ENCODE results near the gene STAM2. TPM values are rescaled to one million over a fixed set of nuclear protein-coding genes. Genes with fewer than 3 reads are reported as not detected.

The STAM2 gene
- total and polyA plus RNA-seq, 2 donors (not counting 3 experiments of a cell fraction or from before 2014, with no cell fraction given), result 10.1 to 27.5 TPM

- dilution Hi-C loops (cut with MboI; ENCODE audit: extremely low pct_ligation_motif_present, low sequenced_read_pairs), result no loop called here
- Histone ChIP-seq H3K9me3 (replicated peaks; ENCODE audit: control insufficient read depth, insufficient read depth, low read length) (no peaks in the 10 kb centered on the region), H3K4me2 (ENCODE audit: insufficient read depth, low read length) (no peak overlapping the region), H3K79me2 (ENCODE audit: control insufficient read depth, insufficient read depth, low read length) (no peaks in the 10 kb centered on the region), H3K27ac (ENCODE audit: insufficient read depth, low read depth, low read length) (no peak overlapping the region), H3K9me1 (replicated peaks; ENCODE audit: control insufficient read depth, extremely low read depth, insufficient read depth, low read length) (no peaks in the 10 kb centered on the region), H3K36me3 (ENCODE audit: control insufficient read depth in 2 of 2, extremely low read depth in 1 of 2, insufficient read depth in 2 of 2, low read length in 2 of 2) (no peaks in the 10 kb centered on the region), H2AFZ (ENCODE audit: low read depth, low read length) (no peak overlapping the region), H3K9ac (replicated peaks; ENCODE audit: extremely low read depth, insufficient read depth, low read length) (no peak overlapping the region), H3K4me1 (ENCODE audit: control insufficient read depth, extremely low read depth, insufficient read depth, low read length) (no peaks in the 10 kb centered on the region), H4K20me1 (replicated peaks; ENCODE audit: control insufficient read depth, extremely low read depth, insufficient read depth, low read length) (no peaks in the 10 kb centered on the region), H3K27me3 (ENCODE audit: control insufficient read depth in 2 of 2, insufficient read depth in 2 of 2, low read length in 2 of 2) (peaks cover 3 to 8% of the 10 kb centered on the region in 2 experiments), H3K4me3 (replicated peaks in 1 of 3; ENCODE audit: insufficient read depth in 1 of 3, low read depth in 1 of 3, low read length in 3 of 3) (no peak overlapping the region)
- TF ChIP-seq FOS (IDR thresholded peaks at IDR 0.05; ENCODE audit: borderline replicate concordance, insufficient read depth, low read length) (peak; percentile 39), MYC (IDR thresholded peaks at IDR 0.05; ENCODE audit: low read depth, low read length) (no peak), EZH2 (IDR thresholded peaks at IDR 0.05; ENCODE audit: borderline replicate concordance, low read depth, low read length, severe bottlenecking) (no peak), POLR2AphosphoS5 (IDR thresholded peaks at IDR 0.05; ENCODE audit: insufficient read depth, low read depth, low read length) (no peak), GATA2 (IDR thresholded peaks at IDR 0.05; ENCODE audit: insufficient read depth, insufficient read length, low read depth, low read length) (no peak), JUN (IDR thresholded peaks at IDR 0.05; ENCODE audit: borderline replicate concordance, insufficient read depth, insufficient read length, low read depth) (no peak), POLR2A (IDR thresholded peaks at IDR 0.05; ENCODE audit: low read depth, low read length) (no peak)
- BruUV-seq (replicated peaks), result no TSS peak
- ChIA-PET POLR2A (interaction anchor here (0.7 kb wide), 1 partner anchor 10 kb away, joined by 3 read pairs; the partner anchor contains the start of gene STAM2), CTCF (interaction anchor here (1.8 to 3.2 kb wide), 3 partner anchors 10 to 449 kb away, joined by 7 to 24 read pairs (median 12); partner anchors contain the start of gene STAM2)
- intact Hi-C loops (cut with micrococcal nuclease), result no loop called here
- FAIRE-seq (no peak), DNase-seq (ENCODE audit: low read depth, low spot score) (peak; percentile 29)
Measured at GRCh38 chr2:152186262-152186661, 10.7 kb upstream of the STAM2 start.

GRCh38 chr2:152183401-152184073, 8.0 kb upstream of the STAM2 start:
- no peak for FAIRE-seq
- ChIA-PET POLR2A (no interaction called here), CTCF (interaction anchor here (0.7 kb wide), 2 partner anchors 262 to 461 kb away, joined by 3 to 5 read pairs; no protein-coding TSS in a partner anchor)
- no peaks in the 10 kb centered on the region for H3K36me3 ChIP-seq (ENCODE audit: control insufficient read depth in 2 of 2, extremely low read depth in 1 of 2, insufficient read depth in 2 of 2, low read length in 2 of 2)
- no peaks in the 10 kb centered on the region for H4K20me1 ChIP-seq (replicated peaks; ENCODE audit: control insufficient read depth, extremely low read depth, insufficient read depth, low read length)
- H3K27me3 ChIP-seq (ENCODE audit: control insufficient read depth in 2 of 2, insufficient read depth in 2 of 2, low read length in 2 of 2), result peaks cover 6 to 8% of the 10 kb centered on the region in 2 experiments
- intact Hi-C loops (cut with micrococcal nuclease) (no loop called here), dilution Hi-C loops (cut with MboI; ENCODE audit: extremely low pct_ligation_motif_present, low sequenced_read_pairs) (no loop called here)
- no peak overlapping the region for H3K9ac ChIP-seq (replicated peaks; ENCODE audit: extremely low read depth, insufficient read depth, low read length)
- H3K4me1 ChIP-seq (ENCODE audit: control insufficient read depth, extremely low read depth, insufficient read depth, low read length), result no peaks in the 10 kb centered on the region
- H3K9me1 ChIP-seq (replicated peaks; ENCODE audit: control insufficient read depth, extremely low read depth, insufficient read depth, low read length), result no peaks in the 10 kb centered on the region
- no TSS peak for BruUV-seq (replicated peaks)
- H3K9me3 ChIP-seq (replicated peaks; ENCODE audit: control insufficient read depth, insufficient read depth, low read length), result no peaks in the 10 kb centered on the region
- no peak overlapping the region for H3K4me2 ChIP-seq (ENCODE audit: insufficient read depth, low read length)
- no peaks in the 10 kb centered on the region for H3K79me2 ChIP-seq (ENCODE audit: control insufficient read depth, insufficient read depth, low read length)
- no peak overlapping the region for H3K27ac ChIP-seq (ENCODE audit: insufficient read depth, low read depth, low read length)
- TF ChIP-seq MYC (IDR thresholded peaks at IDR 0.05; ENCODE audit: low read depth, low read length) (no peak), EZH2 (IDR thresholded peaks at IDR 0.05; ENCODE audit: borderline replicate concordance, low read depth, low read length, severe bottlenecking) (no peak), JUN (IDR thresholded peaks at IDR 0.05; ENCODE audit: borderline replicate concordance, insufficient read depth, insufficient read length, low read depth) (no peak), FOS (IDR thresholded peaks at IDR 0.05; ENCODE audit: borderline replicate concordance, insufficient read depth, low read length) (no peak), MAX (IDR thresholded peaks at IDR 0.05; ENCODE audit: insufficient read depth, insufficient read length) (no peak), POLR2AphosphoS5 (IDR thresholded peaks at IDR 0.05; ENCODE audit: insufficient read depth, low read depth, low read length) (no peak), POLR2A (IDR thresholded peaks at IDR 0.05; ENCODE audit: low read depth, low read length) (no peak), CTCF (IDR thresholded peaks at IDR 0.05; ENCODE audit: extremely low read depth in 1 of 2, insufficient read depth in 1 of 2, low read depth in 1 of 2, low read length in 2 of 2) (no peak), GATA2 (IDR thresholded peaks at IDR 0.05; ENCODE audit: insufficient read depth, insufficient read length, low read depth, low read length) (no peak)
- no peak overlapping the region for H3K4me3 ChIP-seq (replicated peaks in 1 of 3; ENCODE audit: insufficient read depth in 1 of 3, low read depth in 1 of 3, low read length in 3 of 3)
- no peak for DNase-seq (ENCODE audit: low read depth, low spot score)
- no peak overlapping the region for H2AFZ ChIP-seq (ENCODE audit: low read depth, low read length)

All from endothelial cell of umbilical vein (primary cell).